GM21529 (cell line): ENCODE data around the gene SULF2.

ENCODE experiments used
- ATAC-seq: cut with Tn5 transposase; IDR thresholded peaks from one replicate; pipeline ENCODE4 v1.9.1; 2021; ENCODE audit not compliant: unreplicated experiment

Gene SULF2

GRCh38 chr20:47687095-47687987 is 97.9 kb downstream of the SULF2 start:
- ATAC-seq: no peak

- no peak for ATAC-seq
Observed at GRCh38 chr20:47686545-47686944, 98.7 kb downstream of the SULF2 start.

GRCh38 chr20:47684306-47685080 is 100.8 kb downstream of the SULF2 start:
- ATAC-seq: no peak

- ATAC-seq: no peak
Observed at GRCh38 chr20:47682916-47683315, 102.4 kb downstream of the SULF2 start.

- no peak for ATAC-seq
Observed at GRCh38 chr20:47682028-47682783, 103.1 kb downstream of the SULF2 start.

GRCh38 chr20:47680804-47681529 is 104.3 kb downstream of the SULF2 start:
- no peak for ATAC-seq

GRCh38 chr20:47679462-47679861 is 105.8 kb downstream of the SULF2 start:
- ATAC-seq: no peak

- ATAC-seq: no peak
Observed at GRCh38 chr20:47678536-47678935, 106.7 kb downstream of the SULF2 start.

- ATAC-seq: no peak
Observed at GRCh38 chr20:47677635-47678453, 107.4 kb downstream of the SULF2 start.

- ATAC-seq: no peak
Observed at GRCh38 chr20:47676912-47677634, 108.2 kb downstream of the SULF2 start.

- no peak for ATAC-seq
Observed at GRCh38 chr20:47676219-47676721, 109.0 kb downstream of the SULF2 start.

- no peak for ATAC-seq
Observed at GRCh38 chr20:47675190-47676142, 109.8 kb downstream of the SULF2 start.

GRCh38 chr20:47674686-47675085 is 110.6 kb downstream of the SULF2 start:
- no peak for ATAC-seq

- ATAC-seq: no peak
Observed at GRCh38 chr20:47674145-47674544, 111.1 kb downstream of the SULF2 start.

GRCh38 chr20:47673671-47673955 is 111.7 kb downstream of the SULF2 start:
- ATAC-seq: no peak

- no peak for ATAC-seq
Observed at GRCh38 chr20:47672886-47673670, 112.2 kb downstream of the SULF2 start.

GRCh38 chr20:47672166-47672565 is 113.1 kb downstream of the SULF2 start:
- no peak for ATAC-seq
